ENCODE measurements around the gene TFEC.
"Not testable (repeated sequence)": the region's sequence is repeated elsewhere in the genome, so short reads cannot be mapped to it uniquely, and the experiment has no call there.

The TFEC gene

GRCh38 chr7:115937960-115938359 is 92.6 kb downstream of the TFEC start:
- no peak overlapping the region for H3K4me3 ChIP-seq (replicated peaks; ENCODE audit: low read depth, low read length)
- TF ChIP-seq, protein P1, sequence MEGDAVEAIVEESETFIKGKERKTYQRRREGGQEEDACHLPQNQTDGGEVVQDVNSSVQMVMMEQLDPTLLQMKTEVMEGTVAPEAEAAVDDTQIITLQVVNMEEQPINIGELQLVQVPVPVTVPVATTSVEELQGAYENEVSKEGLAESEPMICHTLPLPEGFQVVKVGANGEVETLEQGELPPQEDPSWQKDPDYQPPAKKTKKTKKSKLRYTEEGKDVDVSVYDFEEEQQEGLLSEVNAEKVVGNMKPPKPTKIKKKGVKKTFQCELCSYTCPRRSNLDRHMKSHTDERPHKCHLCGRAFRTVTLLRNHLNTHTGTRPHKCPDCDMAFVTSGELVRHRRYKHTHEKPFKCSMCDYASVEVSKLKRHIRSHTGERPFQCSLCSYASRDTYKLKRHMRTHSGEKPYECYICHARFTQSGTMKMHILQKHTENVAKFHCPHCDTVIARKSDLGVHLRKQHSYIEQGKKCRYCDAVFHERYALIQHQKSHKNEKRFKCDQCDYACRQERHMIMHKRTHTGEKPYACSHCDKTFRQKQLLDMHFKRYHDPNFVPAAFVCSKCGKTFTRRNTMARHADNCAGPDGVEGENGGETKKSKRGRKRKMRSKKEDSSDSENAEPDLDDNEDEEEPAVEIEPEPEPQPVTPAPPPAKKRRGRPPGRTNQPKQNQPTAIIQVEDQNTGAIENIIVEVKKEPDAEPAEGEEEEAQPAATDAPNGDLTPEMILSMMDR (IDR thresholded peaks at IDR 0.05; ENCODE audit: low read depth, low read length, missing control alignments), result no peak
- no peak for DNase-seq (ENCODE audit: extremely low read depth, low read depth)

DNA sequence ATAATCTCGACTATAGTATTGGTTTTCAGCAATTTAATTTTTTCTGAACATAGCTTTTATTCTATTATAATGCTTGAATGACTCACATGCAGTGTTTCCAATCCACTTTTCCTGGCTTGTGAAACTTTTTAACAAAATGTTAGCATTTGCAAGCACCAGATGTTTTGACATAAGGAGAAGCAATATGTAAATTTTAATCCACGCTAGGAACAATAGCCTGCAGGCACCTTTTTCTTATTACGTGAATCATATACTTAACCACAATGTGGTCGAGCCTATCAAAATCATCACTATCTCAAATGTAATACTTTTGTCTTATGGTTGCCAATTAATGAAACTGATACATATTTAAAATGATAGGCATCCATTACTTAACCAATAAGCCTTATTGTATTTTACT is 97.1 kb downstream of the TFEC start:
- peak; percentile 29 for DNase-seq (ENCODE audit: extremely low read depth, low read depth)
- TF ChIP-seq, protein P1 (IDR thresholded peaks at IDR 0.05; ENCODE audit: low read depth, low read length, missing control alignments), result no peak
- no peak overlapping the region for H3K4me3 ChIP-seq (replicated peaks; ENCODE audit: low read depth, low read length)

DNA sequence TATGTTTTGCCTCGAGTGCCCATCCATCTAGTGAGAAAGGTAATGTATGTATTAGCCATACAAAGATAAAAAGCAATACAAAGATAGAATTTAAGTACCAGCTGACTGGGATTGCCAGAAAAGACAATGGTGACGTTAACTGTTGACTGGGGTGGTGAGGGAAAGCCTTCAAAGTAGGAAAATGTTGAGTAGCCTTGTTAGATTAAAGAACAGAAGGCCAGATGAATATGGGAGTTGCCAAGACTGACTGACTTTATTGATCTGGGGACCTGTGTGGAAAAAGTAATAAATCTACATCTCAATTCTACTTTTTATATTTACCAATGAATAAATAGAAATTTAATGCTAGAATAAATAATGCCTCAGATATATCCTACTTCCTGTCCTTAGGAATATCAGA is 97.7 kb downstream of the TFEC start:
- DNase-seq (ENCODE audit: extremely low read depth, low read depth), result no peak
- H3K4me3 ChIP-seq (replicated peaks; ENCODE audit: low read depth, low read length), result no peak overlapping the region
- TF ChIP-seq, protein P1 (IDR thresholded peaks at IDR 0.05; ENCODE audit: low read depth, low read length, missing control alignments), result no peak

DNA sequence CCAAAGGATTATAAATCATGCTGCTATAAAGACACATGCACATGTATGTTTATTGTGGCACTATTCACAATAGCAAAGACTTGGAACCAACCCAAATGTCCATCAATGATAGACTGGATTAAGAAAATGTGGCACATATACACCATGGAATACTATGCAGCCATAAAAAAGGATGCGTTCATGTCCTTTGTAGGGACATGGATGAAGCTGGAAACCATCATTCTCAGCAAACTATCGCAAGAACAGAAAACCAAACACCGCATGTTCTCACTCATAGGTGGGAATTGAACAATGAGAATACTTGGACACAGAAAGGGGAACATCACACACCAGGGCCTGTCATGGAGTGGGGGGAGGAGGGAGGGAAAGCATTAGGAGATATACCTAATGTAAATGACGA is 100.4 kb downstream of the TFEC start:
- H3K4me3 ChIP-seq (replicated peaks; ENCODE audit: low read depth, low read length); DNase-seq (ENCODE audit: extremely low read depth, low read depth): not testable (repeated sequence)

DNA sequence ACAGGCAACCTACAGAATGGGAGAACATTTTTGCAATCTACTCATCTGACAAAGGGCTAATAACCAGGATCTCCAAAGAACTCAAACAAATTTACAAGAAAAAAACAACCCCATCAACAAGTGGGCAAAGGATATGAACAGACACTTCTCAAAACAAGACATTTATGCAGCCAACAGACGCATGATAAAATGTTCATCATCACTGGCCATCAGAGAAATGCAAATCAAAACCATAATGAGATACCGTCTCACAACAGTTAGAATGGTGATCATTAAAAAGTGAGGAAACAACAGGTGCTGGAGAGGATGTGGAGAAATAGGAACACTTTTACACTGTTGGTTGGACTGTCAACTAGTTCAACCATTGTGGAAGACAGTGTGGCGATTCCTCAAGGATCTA is 100.8 kb downstream of the TFEC start:
- not testable (repeated sequence) for H3K4me3 ChIP-seq (replicated peaks; ENCODE audit: low read depth, low read length); DNase-seq (ENCODE audit: extremely low read depth, low read depth)

DNA sequence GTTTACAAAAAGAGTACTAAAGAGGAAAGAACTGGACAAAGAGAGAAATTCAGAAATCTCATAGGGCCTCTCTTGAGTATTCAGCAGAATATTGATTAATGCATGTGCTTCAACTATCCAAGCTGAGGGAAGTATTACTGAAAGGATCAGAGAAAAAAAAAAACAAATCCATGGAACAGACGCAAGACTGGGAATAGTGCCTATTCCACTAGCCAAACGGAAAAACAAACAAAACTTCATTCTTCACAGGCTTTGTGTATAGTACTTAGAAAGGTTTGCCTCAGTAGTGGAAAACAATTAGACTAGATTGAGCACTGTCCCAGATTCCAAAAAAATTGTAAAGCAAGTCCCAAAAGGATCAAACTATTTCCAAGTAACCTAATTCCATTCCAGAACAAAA is 106.2 kb downstream of the TFEC start:
- TF ChIP-seq, protein P1 (IDR thresholded peaks at IDR 0.05; ENCODE audit: low read depth, low read length, missing control alignments), result no peak
- no peak overlapping the region for H3K4me3 ChIP-seq (replicated peaks; ENCODE audit: low read depth, low read length)
- DNase-seq (ENCODE audit: extremely low read depth, low read depth), result no peak

DNA sequence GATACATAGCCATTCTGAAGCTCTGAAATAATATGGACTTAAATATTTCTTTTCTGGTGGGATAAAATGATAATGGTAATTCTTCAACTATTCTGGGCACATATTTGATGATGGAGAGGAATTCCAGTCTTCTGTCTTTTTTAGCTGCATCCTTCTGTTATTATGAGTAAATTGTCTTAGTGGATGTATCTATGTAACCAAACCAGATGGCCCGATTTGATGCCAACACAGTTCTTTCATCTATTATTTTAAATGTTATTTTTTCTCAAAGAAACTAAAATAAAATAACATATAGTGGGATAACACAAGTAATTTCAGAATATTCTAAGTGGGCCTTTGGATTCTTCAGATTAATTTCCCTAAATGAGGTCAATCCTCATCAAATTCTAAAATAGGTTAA is 110.2 kb downstream of the TFEC start:
- TF ChIP-seq, protein P1 (IDR thresholded peaks at IDR 0.05; ENCODE audit: low read depth, low read length, missing control alignments), result no peak
- no peak overlapping the region for H3K4me3 ChIP-seq (replicated peaks; ENCODE audit: low read depth, low read length)
- DNase-seq (ENCODE audit: extremely low read depth, low read depth), result no peak

DNA sequence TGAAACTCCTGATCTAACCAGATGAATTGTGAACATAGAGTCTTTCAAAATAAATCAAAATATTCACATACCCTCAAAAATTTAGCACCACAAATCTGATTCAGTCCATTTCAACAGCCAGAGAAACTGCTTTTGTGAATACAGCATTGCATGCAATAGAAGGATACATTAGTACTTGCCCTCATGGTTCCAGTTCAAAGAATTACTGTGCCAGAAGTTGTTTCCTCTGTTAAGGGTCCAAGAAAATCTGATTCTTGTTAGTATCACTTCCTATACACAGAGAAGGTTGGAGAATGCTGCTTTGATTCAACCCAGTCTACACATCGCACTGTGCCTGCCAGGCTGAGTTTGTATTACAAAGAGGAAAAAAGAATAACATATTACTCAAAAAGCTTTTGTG is 115.6 kb downstream of the TFEC start:
- TF ChIP-seq, protein P1 (IDR thresholded peaks at IDR 0.05; ENCODE audit: low read depth, low read length, missing control alignments), result no peak
- no peak for DNase-seq (ENCODE audit: extremely low read depth, low read depth)
- no peak overlapping the region for H3K4me3 ChIP-seq (replicated peaks; ENCODE audit: low read depth, low read length)

Measured in HFF-Myc (cell line).